T-cell (primary cell): ENCODE measurements around the gene TUBA4A. TPM values are rescaled to one million over a fixed set of nuclear protein-coding genes. Genes with fewer than 3 reads are reported as not detected.

Experiments
- ATAC-seq, 4 experiments: fragments of 200-7000 bp in 3 of 4; fragments of 150-1000 bp in 1 of 4; cut with Tn5 transposase; replicated peaks in 1 of 4; 1 replicate in 3 of 4; 2 replicates in 1 of 4; pipeline ENCODE4 v1.10.0; 2021; ENCODE audit warnings: moderate library complexity in 3 of 4, mild to moderate bottlenecking in 2 of 4, moderate number of reproducible peaks in 1 of 4
- CTCF ChIA-PET, 2 donors: fragments of 300-600 bp; sonication (Branson Sonifier 250); formaldehyde crosslinking; loops; one replicate each; lab custom pipeline; 2022; ENCODE audit warnings: antibody characterized with exemption in 2 of 2; lab: Charles Lee
- POLR2A ChIA-PET, 2 donors: fragments of 300-600 bp; sonication (Branson Sonifier 250); formaldehyde crosslinking; loops; one replicate each; lab custom pipeline; 2022; ENCODE audit warnings: antibody characterized with exemption in 2 of 2; lab: Charles Lee
- DNase-seq, 35 experiments: peaks; one replicate each; pipeline versions ENCODE4 v3.0.0 to v3.0.0-alpha.2; 2013 to 2023
- H3K27ac ChIP-seq: one replicate; pipeline ENCODE4 v1.5.1; 2013; ENCODE audit warnings: low read length
- H3K27me3 ChIP-seq, 2 experiments: replicated peaks in 1 of 2; 1 replicate in 1 of 2; 2 replicates in 1 of 2; pipeline versions ENCODE4 v1.6.1 to v1.7.0; 2013; ENCODE audit warnings: low read length in 1 of 2, mixed read lengths in 1 of 2; ENCODE audit not compliant: control insufficient read depth in 2 of 2, insufficient read depth in 2 of 2; ENCODE audit errors: extremely low read depth in 1 of 2
- H3K36me3 ChIP-seq, 2 donors: 1 replicate in 1 of 2; 2 replicates in 1 of 2; pipeline versions ENCODE4 v1.6.1 to v1.7.0; 2013; ENCODE audit warnings: low read length in 1 of 2; ENCODE audit not compliant: control insufficient read depth in 2 of 2, insufficient read depth in 1 of 2; ENCODE audit errors: extremely low read depth in 1 of 2
- H3K4me1 ChIP-seq, 2 experiments: 1 replicate in 1 of 2; 2 replicates in 1 of 2; pipeline versions ENCODE4 v1.6.1 to v1.7.0; 2013; ENCODE audit warnings: low read length in 2 of 2, mixed read lengths in 1 of 2; ENCODE audit not compliant: insufficient read depth in 2 of 2, control insufficient read depth in 1 of 2; ENCODE audit errors: extremely low read depth in 1 of 2
- H3K4me3 ChIP-seq, 2 donors: 1 replicate in 1 of 2; 2 replicates in 1 of 2; pipeline versions ENCODE4 v1.5.1 to v1.7.0; 2013; ENCODE audit warnings: mild to moderate bottlenecking in 2 of 2, low read length in 1 of 2, moderate library complexity in 1 of 2; ENCODE audit not compliant: control insufficient read depth in 1 of 2; ENCODE audit errors: extremely low read depth in 1 of 2
- H3K9me3 ChIP-seq: 2 replicates; pipeline ENCODE4 v1.7.0; 2013
- H3K27ac Mint-ChIP-seq, 2 donors: one replicate each; pipeline ENCODE4 v1.8.0; 2020 to 2021; ENCODE audit warnings: mild to moderate bottlenecking in 2 of 2, mixed read lengths in 2 of 2
- H3K27me3 Mint-ChIP-seq, 2 donors: one replicate each; pipeline ENCODE4 v1.8.0; 2021 to 2022; ENCODE audit warnings: mixed read lengths in 2 of 2
- H3K36me3 Mint-ChIP-seq: one replicate; pipeline ENCODE4 v1.8.0; 2021; ENCODE audit warnings: mixed read lengths
- H3K4me1 Mint-ChIP-seq, 3 donors: one replicate each; pipeline ENCODE4 v1.8.0; 2020 to 2022; ENCODE audit warnings: mixed read lengths in 3 of 3, mild to moderate bottlenecking in 1 of 3
- H3K4me3 Mint-ChIP-seq, 3 donors: one replicate each; pipeline ENCODE4 v1.8.0; 2020 to 2022; ENCODE audit warnings: mild to moderate bottlenecking in 3 of 3, mixed read lengths in 3 of 3, moderate library complexity in 3 of 3
- H3K9me3 Mint-ChIP-seq, 3 donors: one replicate each; pipeline ENCODE4 v1.8.0; 2020 to 2022; ENCODE audit warnings: mixed read lengths in 3 of 3
- WGBS: methylation state at CpG from one replicate; pipeline ENCODE4 v1.1.5; 2013; ENCODE audit warnings: missing lambda C conversion rate; ENCODE audit not compliant: insufficient coverage; 5-methylcytosine and 5-hydroxymethylcytosine counted together
- total RNA-seq, 35 experiments: library from RNA in 6 of 35; stranded (reverse) in 6 of 35; fragments of 120-200 nt in 1 of 35; gene quantifications; one replicate each; pipeline versions ENCODE4 v1.2.1 to v1.2.4 and lab custom pipeline; 2013 to 2026

Gene TUBA4A
- total RNA-seq, 5 donors from 2014 or later (not counting 1 experiment from before 2014, with no cell fraction given) = 108 to 196 (median 121) TPM

GRCh38 chr2:219297766-219298456 lies 44.2 kb upstream of the TUBA4A start:
- ATAC-seq = no peak

GRCh38 chr2:219296631-219297391 lies 43.1 kb upstream of the TUBA4A start:
- CTCF ChIA-PET = interaction anchor here (0.8 to 11.0 kb wide), 5 partner anchors 16 to 137 kb away, joined by 3 to 116 read pairs (median 7); partner anchors contain the start of gene DNAJB2 (in 2 of the 2)
- H3K4me3 Mint-ChIP-seq = peak overlapping the region in 1 of 3 donors; percentile 13
- POLR2A ChIA-PET = no interaction called here
- H3K36me3 ChIP-seq = no peaks in the 10 kb centered on the region
- H3K4me1 Mint-ChIP-seq = peaks cover 26 to 34% (median 34%) of the 10 kb centered on the region in 3 donors
- H3K9me3 ChIP-seq = no peaks in the 10 kb centered on the region
- peaks cover 3 to 39% of the 10 kb centered on the region in 2 experiments for H3K4me1 ChIP-seq
- no peaks in the 10 kb centered on the region for H3K9me3 Mint-ChIP-seq
- peak overlapping the region in 1 of 2 donors; percentile 15 for H3K4me3 ChIP-seq
- DNase-seq (peak in 23 of 35 experiments; percentile 14 to 60 (median 32)), ATAC-seq (peak in 1 of 4 experiments; percentile 11)
- H3K27ac Mint-ChIP-seq = no peak overlapping the region
- no peak overlapping the region for H3K27ac ChIP-seq
- H3K27me3 ChIP-seq = peaks cover 6 to 44% of the 10 kb centered on the region in 2 experiments
- WGBS = 68% methylated on average over 25 of the region's 25 CpGs
- peaks cover 10 to 17% of the 10 kb centered on the region in 2 donors for H3K27me3 Mint-ChIP-seq
- no peaks in the 10 kb centered on the region for H3K36me3 Mint-ChIP-seq

More at GRCh38 chr2:219297766-219298456, 44.2 kb upstream of the TUBA4A start:
- Histone ChIP-seq H3K27me3 (peaks cover 6 to 55% of the 10 kb centered on the region in 2 experiments), H3K9me3 (no peaks in the 10 kb centered on the region), H3K27ac (no peak overlapping the region), H3K36me3 (no peaks in the 10 kb centered on the region), H3K4me1 (peaks cover 3 to 39% of the 10 kb centered on the region in 2 experiments), H3K4me3 (no peak overlapping the region)
- Mint-ChIP-seq H3K9me3 (no peaks in the 10 kb centered on the region), H3K4me1 (peaks cover 26 to 34% (median 34%) of the 10 kb centered on the region in 3 donors), H3K27ac (no peak overlapping the region), H3K27me3 (peaks cover 10 to 26% of the 10 kb centered on the region in 2 donors), H3K4me3 (no peak overlapping the region), H3K36me3 (no peaks in the 10 kb centered on the region)
- ChIA-PET CTCF (interaction anchor here (0.6 to 11.0 kb wide), 5 partner anchors 18 to 415 kb away, joined by 3 to 116 read pairs (median 3); partner anchors contain the start of gene DNAJB2 (in 2 of the 2)), POLR2A (no interaction called here)
- WGBS = 89% methylated on average over 11 of the region's 14 CpGs
- no peak for DNase-seq

- Mint-ChIP-seq H3K4me3 (peak overlapping the region in 1 of 3 donors; percentile 73), H3K27me3 (peaks cover 7 to 10% of the 10 kb centered on the region in 2 donors), H3K9me3 (no peaks in the 10 kb centered on the region), H3K36me3 (no peaks in the 10 kb centered on the region), H3K27ac (no peak overlapping the region), H3K4me1 (peaks cover 26 to 34% (median 34%) of the 10 kb centered on the region in 3 donors)
- no peaks in the 10 kb centered on the region for H3K9me3 ChIP-seq
- no peak overlapping the region for H3K4me3 ChIP-seq
- peaks cover 3 to 39% of the 10 kb centered on the region in 2 experiments for H3K4me1 ChIP-seq
- H3K27me3 ChIP-seq = peaks cover 3 to 37% of the 10 kb centered on the region in 2 experiments
- CTCF ChIA-PET = interaction anchor here (0.9 to 11.0 kb wide), 11 partner anchors 16 to 139 kb away, joined by 3 to 116 read pairs (median 8); partner anchors contain the start of genes DNAJB2 (in 2 of the 2), GLB1L (in 1 of the 2), NHEJ1 (in 1 of the 2) and STK16 (in 1 of the 2)
- ATAC-seq (no peak), DNase-seq (no peak)
- H3K36me3 ChIP-seq = no peaks in the 10 kb centered on the region
- H3K27ac ChIP-seq = no peak overlapping the region
- WGBS = 92% methylated on average over 10 of the region's 14 CpGs
- POLR2A ChIA-PET = no interaction called here
These were observed 42.4 kb upstream of the TUBA4A start for GRCh38 chr2:219296142-219296541.

GRCh38 chr2:219294356-219295351 lies 40.9 kb upstream of the TUBA4A start:
- H3K36me3 Mint-ChIP-seq = no peaks in the 10 kb centered on the region
- peak overlapping the region in 1 of 2 donors; percentile 66 for H3K27ac Mint-ChIP-seq
- 13% methylated on average over 66 of the region's 67 CpGs for WGBS
- Histone ChIP-seq H3K9me3 (no peaks in the 10 kb centered on the region), H3K27ac (peak overlapping the region; percentile 55), H3K4me3 (peak overlapping the region; percentile 47 to 56), H3K36me3 (no peaks in the 10 kb centered on the region), H3K4me1 (peaks cover 3 to 39% of the 10 kb centered on the region in 2 experiments), H3K27me3 (peaks cover 0 to 25% of the 10 kb centered on the region in 2 experiments)
- peaks cover 4 to 6% of the 10 kb centered on the region in 2 donors for H3K27me3 Mint-ChIP-seq
- no peaks in the 10 kb centered on the region for H3K9me3 Mint-ChIP-seq
- peak overlapping the region; percentile 41 to 73 (median 71) for H3K4me3 Mint-ChIP-seq
- H3K4me1 Mint-ChIP-seq = peaks cover 26 to 34% (median 34%) of the 10 kb centered on the region in 3 donors
- ChIA-PET POLR2A (interaction anchor here in 1 of 2 donors (0.6 to 1.0 kb wide), 5 partner anchors 16 to 118 kb away, joined by 3 to 4 read pairs (median 3); partner anchors contain the start of genes CNPPD1, DNAJB2 and TUBA4A), CTCF (interaction anchor here (0.6 to 11.0 kb wide), 38 partner anchors 8 to 140 kb away, joined by 3 to 116 read pairs (median 4); partner anchors contain the start of genes DNAJB2 (in 2 of the 2), TUBA4B (in 2 of the 2), ABCB6 (in 1 of the 2) and ANKZF1 (in 1 of the 2))
- ATAC-seq (peak; percentile 90 to 98 (median 95)), DNase-seq (peak; percentile 74 to 96 (median 84))

- POLR2A ChIA-PET = no interaction called here
- WGBS = 94% methylated on average over 3 of the region's 5 CpGs
- H3K9me3 ChIP-seq = no peaks in the 10 kb centered on the region
- H3K27ac Mint-ChIP-seq = no peak overlapping the region
- H3K4me3 ChIP-seq = no peak overlapping the region
- DNase-seq (no peak), ATAC-seq (no peak)
- H3K9me3 Mint-ChIP-seq = no peaks in the 10 kb centered on the region
- H3K4me1 Mint-ChIP-seq = peaks cover 23 to 34% (median 31%) of the 10 kb centered on the region in 3 donors
- CTCF ChIA-PET = interaction anchor here (0.7 to 11.0 kb wide), 4 partner anchors 10 to 46 kb away, joined by 3 to 116 read pairs (median 40); partner anchors contain the start of gene DNAJB2 (in 2 of the 2)
- H3K4me1 ChIP-seq = peaks cover 3 to 36% of the 10 kb centered on the region in 2 experiments
- H3K4me3 Mint-ChIP-seq = peak overlapping the region; percentile 30 to 73 (median 71)
- no peaks in the 10 kb centered on the region for H3K36me3 Mint-ChIP-seq
- H3K27ac ChIP-seq = no peak overlapping the region
- H3K36me3 ChIP-seq = no peaks in the 10 kb centered on the region
- peaks cover under 1 to 1% of the 10 kb centered on the region in 2 donors for H3K27me3 Mint-ChIP-seq
- peaks cover 0 to 17% of the 10 kb centered on the region in 2 experiments for H3K27me3 ChIP-seq
These were observed 40.1 kb upstream of the TUBA4A start for GRCh38 chr2:219293736-219294231.
